ENCODE measurements around the gene CRACR2B. TPM values are rescaled to one million over a fixed set of nuclear protein-coding genes. Genes with fewer than 3 reads are reported as not detected.

The CRACR2B gene
- total RNA-seq, 1 experiment from 2014 or later, result 132 TPM

DNA sequence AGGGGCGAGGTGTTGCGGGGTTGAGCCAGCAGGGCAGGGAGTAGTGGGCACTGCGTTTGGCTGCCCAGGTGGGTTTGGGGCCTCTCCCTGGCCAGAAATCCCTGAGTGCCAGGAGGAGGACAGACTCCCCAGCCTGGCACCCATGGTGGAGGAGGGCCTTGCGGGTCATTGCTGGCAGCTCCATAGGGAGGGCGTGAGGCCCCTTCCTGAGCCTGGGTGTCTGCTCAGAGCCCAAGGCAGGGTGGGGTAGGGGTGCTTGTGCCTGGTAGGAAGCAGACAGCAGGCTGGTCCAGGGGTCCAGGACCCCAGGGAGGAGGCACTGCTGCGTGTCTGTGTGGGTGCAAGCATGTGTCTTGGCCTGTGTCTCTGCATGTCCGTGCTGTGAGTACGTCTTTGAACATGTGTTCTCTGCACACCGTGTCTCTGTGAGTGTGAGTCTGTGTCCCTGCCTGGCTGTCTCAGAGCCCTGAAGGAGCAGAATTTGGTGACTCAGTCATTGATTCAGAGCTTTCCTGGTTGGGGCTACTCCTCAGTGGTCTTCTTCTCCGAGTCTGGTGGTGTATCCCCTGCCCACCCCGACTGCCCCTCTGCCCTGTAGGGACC is 18.9 kb downstream of the CRACR2B start:
- Histone ChIP-seq H3K9me3 (ENCODE audit: control insufficient read depth, insufficient read depth, low read depth, low read length) (no peaks in the 10 kb centered on the region), H3K4me1 (ENCODE audit: control insufficient read depth, insufficient read depth, low read length) (peaks cover 59% of the 10 kb centered on the region), H3K27me3 (ENCODE audit: control insufficient read depth, insufficient read depth, low read length) (no peaks in the 10 kb centered on the region), H3K27ac (ENCODE audit: low read length) (peak overlapping the region; percentile 97), H3K4me3 (ENCODE audit: low read depth in 2 of 2, low read length in 2 of 2) (no peak overlapping the region), H3K36me3 (ENCODE audit: control insufficient read depth, insufficient read depth, low read length) (peaks cover 3% of the 10 kb centered on the region)
- BruUV-seq (replicated peaks), result no TSS peak
- intact Hi-C loops (cut with micrococcal nuclease; ENCODE audit: unreplicated experiment), result no loop called here
- ATAC-seq, result 0 out of 2 replicates have a peak, but pooled peaks have one; percentile 3
- in situ Hi-C loops (cut with HindIII; ENCODE audit: low pct_unique_long_range_greater_than_20kb, low sequenced_read_pairs), result no loop called here
- ChIA-PET CTCF (interaction anchor here (0.6 to 1.2 kb wide), 2 partner anchors 35 to 43 kb away, joined by 3 read pairs; no protein-coding TSS in a partner anchor), POLR2A (interaction anchor here (0.5 kb wide), 1 partner anchor 20 kb away, joined by 6 read pairs; no protein-coding TSS in a partner anchor)
- TF ChIP-seq SIN3A (IDR thresholded peaks at IDR 0.05; ENCODE audit: borderline replicate concordance, insufficient read depth, low read depth, low read length) (no peak), POLR2AphosphoS5 (IDR thresholded peaks at IDR 0.05; ENCODE audit: low read depth, low read length) (peak; percentile 40)
- TF ChIP-seq, protein P1, sequence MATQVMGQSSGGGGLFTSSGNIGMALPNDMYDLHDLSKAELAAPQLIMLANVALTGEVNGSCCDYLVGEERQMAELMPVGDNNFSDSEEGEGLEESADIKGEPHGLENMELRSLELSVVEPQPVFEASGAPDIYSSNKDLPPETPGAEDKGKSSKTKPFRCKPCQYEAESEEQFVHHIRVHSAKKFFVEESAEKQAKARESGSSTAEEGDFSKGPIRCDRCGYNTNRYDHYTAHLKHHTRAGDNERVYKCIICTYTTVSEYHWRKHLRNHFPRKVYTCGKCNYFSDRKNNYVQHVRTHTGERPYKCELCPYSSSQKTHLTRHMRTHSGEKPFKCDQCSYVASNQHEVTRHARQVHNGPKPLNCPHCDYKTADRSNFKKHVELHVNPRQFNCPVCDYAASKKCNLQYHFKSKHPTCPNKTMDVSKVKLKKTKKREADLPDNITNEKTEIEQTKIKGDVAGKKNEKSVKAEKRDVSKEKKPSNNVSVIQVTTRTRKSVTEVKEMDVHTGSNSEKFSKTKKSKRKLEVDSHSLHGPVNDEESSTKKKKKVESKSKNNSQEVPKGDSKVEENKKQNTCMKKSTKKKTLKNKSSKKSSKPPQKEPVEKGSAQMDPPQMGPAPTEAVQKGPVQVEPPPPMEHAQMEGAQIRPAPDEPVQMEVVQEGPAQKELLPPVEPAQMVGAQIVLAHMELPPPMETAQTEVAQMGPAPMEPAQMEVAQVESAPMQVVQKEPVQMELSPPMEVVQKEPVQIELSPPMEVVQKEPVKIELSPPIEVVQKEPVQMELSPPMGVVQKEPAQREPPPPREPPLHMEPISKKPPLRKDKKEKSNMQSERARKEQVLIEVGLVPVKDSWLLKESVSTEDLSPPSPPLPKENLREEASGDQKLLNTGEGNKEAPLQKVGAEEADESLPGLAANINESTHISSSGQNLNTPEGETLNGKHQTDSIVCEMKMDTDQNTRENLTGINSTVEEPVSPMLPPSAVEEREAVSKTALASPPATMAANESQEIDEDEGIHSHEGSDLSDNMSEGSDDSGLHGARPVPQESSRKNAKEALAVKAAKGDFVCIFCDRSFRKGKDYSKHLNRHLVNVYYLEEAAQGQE (IDR thresholded peaks at IDR 0.05; ENCODE audit: insufficient read depth in 1 of 2, low read depth in 2 of 2, low read length in 1 of 2), result no peak
- TF ChIP-seq, protein P2, sequence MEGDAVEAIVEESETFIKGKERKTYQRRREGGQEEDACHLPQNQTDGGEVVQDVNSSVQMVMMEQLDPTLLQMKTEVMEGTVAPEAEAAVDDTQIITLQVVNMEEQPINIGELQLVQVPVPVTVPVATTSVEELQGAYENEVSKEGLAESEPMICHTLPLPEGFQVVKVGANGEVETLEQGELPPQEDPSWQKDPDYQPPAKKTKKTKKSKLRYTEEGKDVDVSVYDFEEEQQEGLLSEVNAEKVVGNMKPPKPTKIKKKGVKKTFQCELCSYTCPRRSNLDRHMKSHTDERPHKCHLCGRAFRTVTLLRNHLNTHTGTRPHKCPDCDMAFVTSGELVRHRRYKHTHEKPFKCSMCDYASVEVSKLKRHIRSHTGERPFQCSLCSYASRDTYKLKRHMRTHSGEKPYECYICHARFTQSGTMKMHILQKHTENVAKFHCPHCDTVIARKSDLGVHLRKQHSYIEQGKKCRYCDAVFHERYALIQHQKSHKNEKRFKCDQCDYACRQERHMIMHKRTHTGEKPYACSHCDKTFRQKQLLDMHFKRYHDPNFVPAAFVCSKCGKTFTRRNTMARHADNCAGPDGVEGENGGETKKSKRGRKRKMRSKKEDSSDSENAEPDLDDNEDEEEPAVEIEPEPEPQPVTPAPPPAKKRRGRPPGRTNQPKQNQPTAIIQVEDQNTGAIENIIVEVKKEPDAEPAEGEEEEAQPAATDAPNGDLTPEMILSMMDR (IDR thresholded peaks at IDR 0.05), result no peak
- DNase-seq (ENCODE audit: low read depth, low spot score), result no peak

DNA sequence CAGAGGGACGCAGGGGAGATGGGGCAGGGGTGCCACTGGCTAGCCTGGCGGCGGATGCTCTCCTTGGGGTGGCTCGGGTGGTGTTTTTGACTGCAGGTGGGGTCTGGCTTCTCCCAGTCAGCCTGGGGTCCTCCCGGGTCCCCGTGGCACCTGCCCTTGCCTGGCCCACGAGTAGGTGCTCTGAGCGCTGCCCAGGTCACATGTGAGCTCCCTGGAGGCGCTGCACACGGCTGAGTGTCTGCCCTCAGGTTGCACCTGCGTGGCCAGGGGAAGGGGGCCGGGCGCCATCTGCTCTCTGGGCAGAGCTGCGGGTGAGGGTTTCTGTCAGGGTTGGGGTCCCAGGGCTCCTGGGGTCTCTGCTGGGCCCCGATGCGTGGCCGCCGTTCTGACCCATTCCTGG is 20.2 kb downstream of the CRACR2B start:
- no peak for ATAC-seq
- TF ChIP-seq TCF7L2 (IDR thresholded peaks at IDR 0.05; ENCODE audit: low read depth, low read length), result no peak
- TF ChIP-seq, protein P2 (IDR thresholded peaks at IDR 0.05), result 0 out of 2 replicates have a peak, but pooled peaks have one; percentile 54
- intact Hi-C loops (cut with micrococcal nuclease; ENCODE audit: unreplicated experiment), result no loop called here
- Histone ChIP-seq H3K27ac (ENCODE audit: low read length) (no peak overlapping the region; the same call in 1 of the 2 replicates), H3K4me3 (ENCODE audit: low read depth in 2 of 2, low read length in 2 of 2) (no peak overlapping the region), H3K27me3 (ENCODE audit: control insufficient read depth, insufficient read depth, low read length) (no peaks in the 10 kb centered on the region), H3K4me1 (ENCODE audit: control insufficient read depth, insufficient read depth, low read length) (peaks cover 68% of the 10 kb centered on the region), H3K9me3 (ENCODE audit: control insufficient read depth, insufficient read depth, low read depth, low read length) (no peaks in the 10 kb centered on the region), H3K36me3 (ENCODE audit: control insufficient read depth, insufficient read depth, low read length) (peaks cover 3% of the 10 kb centered on the region)
- ChIA-PET CTCF (interaction anchor here (0.7 to 1.2 kb wide), 3 partner anchors 8 to 227 kb away, joined by 3 to 5 read pairs (median 3); partner anchors contain the start of gene MUC2), POLR2A (no interaction called here)
- in situ Hi-C loops (cut with HindIII; ENCODE audit: low pct_unique_long_range_greater_than_20kb, low sequenced_read_pairs), result no loop called here
- no peak for DNase-seq (ENCODE audit: low read depth, low spot score)
- BruUV-seq (replicated peaks), result no TSS peak

Data from Panc1 (cell line).